ENCODE results near the gene ALAS1. TPM values are rescaled to one million over a fixed set of nuclear protein-coding genes. Genes with fewer than 3 reads are reported as not detected.

Gene ALAS1
- total and polyA plus RNA-seq, 9 of the 15 experiments (the other 6 are each of a cell fraction or from before 2014, with no cell fraction given), result 21.4 to 49.5 (median 34.4) TPM

DNA sequence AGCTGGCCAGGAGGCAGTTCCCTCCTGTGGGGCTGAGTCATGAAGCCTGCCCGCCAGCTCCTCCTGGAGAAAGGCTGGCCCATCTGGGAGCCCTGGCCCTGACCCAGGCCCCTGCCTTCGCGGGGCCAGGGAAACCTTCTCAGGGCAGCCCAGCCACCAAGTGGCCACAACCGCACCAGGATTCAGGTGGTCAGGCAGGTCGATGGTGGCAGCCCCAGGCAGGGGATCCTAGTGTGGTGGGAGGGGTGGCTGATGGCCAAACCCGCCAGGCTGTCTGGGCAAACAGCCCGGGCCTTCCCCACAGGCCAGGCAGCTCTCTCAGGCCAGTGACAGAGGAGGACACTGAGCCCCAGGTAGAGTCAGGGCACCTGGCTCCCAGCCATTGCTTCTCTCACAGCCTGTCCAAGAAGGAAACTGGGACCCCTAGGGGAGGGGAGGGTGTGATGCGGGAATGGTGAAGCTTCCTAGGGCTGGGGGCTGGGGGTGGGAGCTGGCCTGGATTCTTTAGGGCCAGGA is 39.8 kb downstream of the ALAS1 start (continued):
- TF ChIP-seq FOXA1 (IDR thresholded peaks at IDR 0.05; ENCODE audit: borderline replicate concordance), result no peak
- no peak for TF ChIP-seq SAFB (IDR thresholded peaks at IDR 0.05; ENCODE audit: borderline replicate concordance, low read depth, low read length)
- no peak for TF ChIP-seq SRSF9 (IDR thresholded peaks at IDR 0.05; ENCODE audit: borderline replicate concordance, low read depth, low read length)
- no peak for TF ChIP-seq ZNF41 (CRISPR knock-in tag; conservative IDR thresholded peaks at IDR 0.05)
- TF ChIP-seq ARID1B (IDR thresholded peaks at IDR 0.05), result peak; percentile 36; the same call in 1 of the 2 replicates
- no peak for TF ChIP-seq CSDE1 (IDR thresholded peaks at IDR 0.05)
- 0 out of 2 replicates have a peak, but pooled peaks have one; percentile 35 for TF ChIP-seq SMARCA4 (IDR thresholded peaks at IDR 0.05)
- TF ChIP-seq ZNF445 (CRISPR knock-in tag; IDR thresholded peaks at IDR 0.05; ENCODE audit: low read depth), result no peak
- no peak for TF ChIP-seq SRSF7 (optimal IDR thresholded peaks at IDR 0.05; ENCODE audit: low read depth, low read length)
- no peak for TF ChIP-seq RCOR1 (IDR thresholded peaks at IDR 0.05; ENCODE audit: borderline replicate concordance in 1 of 2, low read depth in 2 of 2, low read length in 2 of 2)
- peak; percentile 62 for TF ChIP-seq NFE2 (IDR thresholded peaks at IDR 0.05; ENCODE audit: low read depth)
- no peak for TF ChIP-seq THRAP3 (IDR thresholded peaks at IDR 0.05; ENCODE audit: borderline replicate concordance)
- no peak for TF ChIP-seq MCM3 (IDR thresholded peaks at IDR 0.05)
- TF ChIP-seq, protein P1, sequence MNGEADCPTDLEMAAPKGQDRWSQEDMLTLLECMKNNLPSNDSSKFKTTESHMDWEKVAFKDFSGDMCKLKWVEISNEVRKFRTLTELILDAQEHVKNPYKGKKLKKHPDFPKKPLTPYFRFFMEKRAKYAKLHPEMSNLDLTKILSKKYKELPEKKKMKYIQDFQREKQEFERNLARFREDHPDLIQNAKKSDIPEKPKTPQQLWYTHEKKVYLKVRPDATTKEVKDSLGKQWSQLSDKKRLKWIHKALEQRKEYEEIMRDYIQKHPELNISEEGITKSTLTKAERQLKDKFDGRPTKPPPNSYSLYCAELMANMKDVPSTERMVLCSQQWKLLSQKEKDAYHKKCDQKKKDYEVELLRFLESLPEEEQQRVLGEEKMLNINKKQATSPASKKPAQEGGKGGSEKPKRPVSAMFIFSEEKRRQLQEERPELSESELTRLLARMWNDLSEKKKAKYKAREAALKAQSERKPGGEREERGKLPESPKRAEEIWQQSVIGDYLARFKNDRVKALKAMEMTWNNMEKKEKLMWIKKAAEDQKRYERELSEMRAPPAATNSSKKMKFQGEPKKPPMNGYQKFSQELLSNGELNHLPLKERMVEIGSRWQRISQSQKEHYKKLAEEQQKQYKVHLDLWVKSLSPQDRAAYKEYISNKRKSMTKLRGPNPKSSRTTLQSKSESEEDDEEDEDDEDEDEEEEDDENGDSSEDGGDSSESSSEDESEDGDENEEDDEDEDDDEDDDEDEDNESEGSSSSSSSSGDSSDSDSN (IDR thresholded peaks at IDR 0.05; ENCODE audit: borderline replicate concordance in 1 of 2, low read depth in 2 of 2, low read length in 2 of 2), result peak in 1 of 2 experiments; percentile 84; a peak in 1 of 4 replicates
- TF ChIP-seq, protein P2, sequence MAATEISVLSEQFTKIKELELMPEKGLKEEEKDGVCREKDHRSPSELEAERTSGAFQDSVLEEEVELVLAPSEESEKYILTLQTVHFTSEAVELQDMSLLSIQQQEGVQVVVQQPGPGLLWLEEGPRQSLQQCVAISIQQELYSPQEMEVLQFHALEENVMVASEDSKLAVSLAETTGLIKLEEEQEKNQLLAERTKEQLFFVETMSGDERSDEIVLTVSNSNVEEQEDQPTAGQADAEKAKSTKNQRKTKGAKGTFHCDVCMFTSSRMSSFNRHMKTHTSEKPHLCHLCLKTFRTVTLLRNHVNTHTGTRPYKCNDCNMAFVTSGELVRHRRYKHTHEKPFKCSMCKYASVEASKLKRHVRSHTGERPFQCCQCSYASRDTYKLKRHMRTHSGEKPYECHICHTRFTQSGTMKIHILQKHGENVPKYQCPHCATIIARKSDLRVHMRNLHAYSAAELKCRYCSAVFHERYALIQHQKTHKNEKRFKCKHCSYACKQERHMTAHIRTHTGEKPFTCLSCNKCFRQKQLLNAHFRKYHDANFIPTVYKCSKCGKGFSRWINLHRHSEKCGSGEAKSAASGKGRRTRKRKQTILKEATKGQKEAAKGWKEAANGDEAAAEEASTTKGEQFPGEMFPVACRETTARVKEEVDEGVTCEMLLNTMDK (IDR thresholded peaks at IDR 0.05; ENCODE audit: borderline replicate concordance, insufficient read depth, low read depth, low read length, poor library complexity, severe bottlenecking), result peak; percentile 5
- no peak for TF ChIP-seq BCOR (IDR thresholded peaks at IDR 0.05)
- no peak for TF ChIP-seq CAMTA2 (CRISPR knock-in tag; conservative IDR thresholded peaks at IDR 0.05)
- no peak for TF ChIP-seq NR4A1 (CRISPR knock-in tag; IDR thresholded peaks at IDR 0.05)
- no peak for TF ChIP-seq NR4A1 (tag; IDR thresholded peaks at IDR 0.05)
- TF ChIP-seq CBX5 (IDR thresholded peaks at IDR 0.05; ENCODE audit: borderline replicate concordance, low read depth), result no peak
- TF ChIP-seq, protein P3, sequence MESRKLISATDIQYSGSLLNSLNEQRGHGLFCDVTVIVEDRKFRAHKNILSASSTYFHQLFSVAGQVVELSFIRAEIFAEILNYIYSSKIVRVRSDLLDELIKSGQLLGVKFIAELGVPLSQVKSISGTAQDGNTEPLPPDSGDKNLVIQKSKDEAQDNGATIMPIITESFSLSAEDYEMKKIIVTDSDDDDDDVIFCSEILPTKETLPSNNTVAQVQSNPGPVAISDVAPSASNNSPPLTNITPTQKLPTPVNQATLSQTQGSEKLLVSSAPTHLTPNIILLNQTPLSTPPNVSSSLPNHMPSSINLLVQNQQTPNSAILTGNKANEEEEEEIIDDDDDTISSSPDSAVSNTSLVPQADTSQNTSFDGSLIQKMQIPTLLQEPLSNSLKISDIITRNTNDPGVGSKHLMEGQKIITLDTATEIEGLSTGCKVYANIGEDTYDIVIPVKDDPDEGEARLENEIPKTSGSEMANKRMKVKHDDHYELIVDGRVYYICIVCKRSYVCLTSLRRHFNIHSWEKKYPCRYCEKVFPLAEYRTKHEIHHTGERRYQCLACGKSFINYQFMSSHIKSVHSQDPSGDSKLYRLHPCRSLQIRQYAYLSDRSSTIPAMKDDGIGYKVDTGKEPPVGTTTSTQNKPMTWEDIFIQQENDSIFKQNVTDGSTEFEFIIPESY (CRISPR knock-in tag; IDR thresholded peaks at IDR 0.05), result peak; percentile 71
- TF ChIP-seq RBBP5 (IDR thresholded peaks at IDR 0.05; ENCODE audit: borderline replicate concordance, insufficient read depth, low read length, poor library complexity, severe bottlenecking), result no peak
- TF ChIP-seq NRF1 (conservative IDR thresholded peaks at IDR 0.05 in 1 of 2, IDR thresholded peaks at IDR 0.05 in 1 of 2), result no peak

All from K562 (cell line).